GM18873 (cell line): ENCODE results near the gene SLC37A1.

Experiments
- ATAC-seq: cut with Tn5 transposase; IDR thresholded peaks from one replicate; pipeline ENCODE4 v1.9.1; 2021; ENCODE audit warnings: mild to moderate bottlenecking, moderate library complexity, moderate number of reproducible peaks; ENCODE audit not compliant: unreplicated experiment, low FRiP score

The SLC37A1 gene

DNA sequence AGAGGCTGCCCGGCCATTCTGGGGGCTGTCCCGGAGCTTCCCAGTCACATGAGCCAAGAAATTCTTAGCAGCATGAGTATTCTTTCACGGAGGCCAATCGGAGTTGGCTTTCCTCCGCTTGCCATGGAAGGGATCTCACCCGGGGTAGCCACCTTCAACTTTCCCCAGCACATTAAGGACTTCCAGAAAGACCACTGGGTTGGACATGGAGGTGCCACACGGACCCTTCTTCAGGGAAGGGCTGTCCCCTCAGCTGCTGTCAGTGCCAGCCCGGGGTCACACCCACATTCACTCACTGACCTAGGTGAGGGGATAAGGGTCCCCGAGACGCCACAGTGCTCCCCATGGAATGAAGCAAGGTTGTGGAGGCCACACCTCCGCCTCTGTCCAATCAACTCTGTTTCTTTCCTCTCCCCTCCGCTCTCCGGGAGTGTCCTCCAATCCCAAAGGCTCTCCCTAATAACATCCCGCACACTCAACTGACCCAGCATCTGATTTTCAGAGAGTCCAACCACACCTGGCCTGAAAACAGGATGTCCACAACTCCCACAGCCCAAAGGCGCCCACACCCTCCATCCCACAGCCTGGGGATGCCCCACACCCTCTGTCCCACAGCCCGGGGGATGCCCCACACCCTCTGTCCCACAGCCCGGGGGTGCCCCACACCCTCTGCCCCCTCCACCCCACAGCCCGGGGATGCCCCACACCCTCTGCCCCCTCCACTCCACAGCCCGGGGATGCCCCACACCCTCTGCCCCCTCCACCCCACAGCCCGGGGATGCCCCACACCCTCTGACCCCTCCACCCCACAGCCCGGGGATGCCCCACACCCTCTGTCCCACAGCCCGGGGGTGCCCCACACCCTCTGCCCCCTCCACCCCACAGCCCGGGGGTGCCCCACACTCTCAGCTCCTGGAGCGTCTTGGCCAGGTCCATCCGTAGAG, 37.0 kb upstream of the SLC37A1 start:
- no peak for ATAC-seq

- no peak for ATAC-seq
Observed at GRCh38 chr21:42478504-42478903, 35.1 kb upstream of the SLC37A1 start.

GRCh38 chr21:42479582-42479981, 34.1 kb upstream of the SLC37A1 start:
- ATAC-seq = no peak

- ATAC-seq = no peak
Observed at GRCh38 chr21:42480736-42481135, 32.9 kb upstream of the SLC37A1 start.

DNA sequence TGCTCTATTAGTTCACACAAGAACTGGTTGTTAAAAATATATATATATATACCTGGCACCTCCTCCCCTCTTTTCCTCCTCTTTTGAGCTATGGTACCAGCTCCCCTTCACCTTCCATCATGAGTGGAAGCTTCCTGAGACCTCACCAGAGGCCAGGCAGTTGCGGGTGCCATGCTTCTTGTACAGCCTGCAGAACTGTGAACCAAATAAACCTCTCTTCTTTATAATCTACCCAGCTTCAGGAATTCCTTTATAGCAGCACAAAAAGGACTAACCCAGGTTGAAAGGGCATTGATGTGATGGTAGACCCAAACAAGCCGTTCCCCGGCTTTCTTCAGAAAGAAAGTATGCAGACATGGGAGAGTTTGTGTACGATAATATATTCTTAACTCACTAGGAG, 32.5 kb upstream of the SLC37A1 start:
- ATAC-seq = no peak

DNA sequence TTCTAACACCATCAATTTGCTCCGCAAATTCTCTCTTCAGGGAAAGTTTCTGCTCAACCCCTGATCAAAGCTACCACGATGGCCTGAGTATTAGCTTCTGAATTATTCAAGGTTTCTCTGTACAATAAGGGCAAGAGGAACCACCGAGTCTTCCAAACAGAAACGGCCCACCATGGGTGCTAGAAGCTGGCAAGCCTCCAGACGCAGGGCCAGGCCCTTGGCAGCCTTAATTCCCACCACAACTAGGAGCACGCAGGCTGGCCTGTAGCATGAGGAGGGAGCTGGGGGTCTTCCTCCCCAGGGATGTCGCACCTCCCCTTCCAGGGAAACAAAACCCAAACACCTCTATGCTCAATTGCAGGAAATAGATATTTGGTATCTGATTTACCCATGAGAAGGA, 28.7 kb upstream of the SLC37A1 start:
- ATAC-seq = no peak

GRCh38 chr21:42486072-42486471, 27.6 kb upstream of the SLC37A1 start:
- ATAC-seq = no peak

GRCh38 chr21:42486531-42486930, 27.1 kb upstream of the SLC37A1 start:
- ATAC-seq = no peak

- ATAC-seq = no peak
Observed at GRCh38 chr21:42489006-42489563, 24.6 kb upstream of the SLC37A1 start.

- ATAC-seq = no peak
Observed at GRCh38 chr21:42489991-42490390, 23.7 kb upstream of the SLC37A1 start.

- ATAC-seq = no peak
Observed at GRCh38 chr21:42490720-42491119, 22.9 kb upstream of the SLC37A1 start.

- ATAC-seq = no peak
Observed at GRCh38 chr21:42491328-42491727, 22.3 kb upstream of the SLC37A1 start.

DNA sequence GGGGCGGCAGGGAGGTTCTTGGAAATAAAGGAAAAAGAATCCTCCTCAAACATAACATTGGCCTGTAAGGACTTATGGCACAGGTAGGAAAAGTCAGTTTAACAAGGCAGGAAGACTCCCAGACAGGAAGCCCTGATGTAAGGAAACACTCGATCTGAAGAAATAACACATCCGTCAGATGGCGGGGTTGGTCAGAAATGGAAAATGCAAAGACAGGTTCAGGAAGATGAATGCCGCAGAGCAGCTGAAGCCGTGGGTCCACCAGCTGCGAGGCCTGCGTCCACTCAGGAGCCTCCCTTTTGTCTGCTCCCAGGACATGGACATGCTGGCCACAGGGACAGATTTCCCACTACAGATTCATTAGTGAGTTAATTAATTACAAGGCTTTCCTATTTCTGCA, 21.5 kb upstream of the SLC37A1 start:
- no peak for ATAC-seq

DNA sequence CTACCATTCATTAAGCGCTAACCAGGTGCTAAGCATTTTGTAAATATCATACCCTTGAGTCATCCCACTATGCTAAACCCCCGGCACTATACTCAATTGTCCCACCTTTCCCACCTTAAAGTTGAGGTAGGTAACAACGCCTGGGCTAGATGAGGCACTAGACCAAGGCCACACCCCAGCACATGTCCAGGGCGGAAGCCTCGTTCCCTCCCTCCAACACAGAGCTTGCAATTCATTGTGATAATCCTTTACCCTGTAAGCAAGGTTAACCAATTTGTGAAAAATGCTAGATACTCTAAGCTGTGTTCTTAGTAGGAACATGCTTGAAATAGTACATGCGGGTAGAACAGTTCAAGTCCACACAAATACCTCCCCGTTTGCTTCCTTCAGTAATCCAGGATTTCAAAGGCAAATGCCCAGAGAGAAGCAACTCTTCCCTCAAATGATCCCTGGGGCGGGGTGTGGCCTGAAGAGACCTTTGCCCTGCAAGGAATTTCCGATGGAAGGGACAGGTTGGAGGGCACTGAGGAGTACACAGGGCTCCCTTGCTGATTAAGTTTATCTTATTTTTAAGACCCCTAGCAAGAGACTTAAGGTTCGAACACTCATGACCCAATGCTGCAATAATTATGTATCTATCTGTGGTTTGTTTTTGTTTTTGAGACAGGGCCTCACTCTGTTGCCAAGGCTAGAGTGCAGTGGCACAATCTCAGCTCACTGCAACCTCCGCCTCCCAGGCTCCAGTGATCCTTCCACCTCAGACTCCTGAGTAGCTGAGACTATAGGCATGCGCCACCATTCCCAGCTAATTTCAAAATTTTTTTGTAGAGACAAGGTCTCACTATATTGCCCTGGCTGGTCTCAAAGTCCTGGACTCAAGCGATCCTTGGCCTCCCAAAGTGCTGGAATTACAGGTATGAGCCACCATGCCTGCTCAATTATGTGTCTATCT, 20.3 kb upstream of the SLC37A1 start:
- ATAC-seq = no peak

- no peak for ATAC-seq
Observed at GRCh38 chr21:42495027-42495426, 18.6 kb upstream of the SLC37A1 start.

GRCh38 chr21:42495765-42496119, 17.9 kb upstream of the SLC37A1 start:
- peak; percentile 8 for ATAC-seq

DNA sequence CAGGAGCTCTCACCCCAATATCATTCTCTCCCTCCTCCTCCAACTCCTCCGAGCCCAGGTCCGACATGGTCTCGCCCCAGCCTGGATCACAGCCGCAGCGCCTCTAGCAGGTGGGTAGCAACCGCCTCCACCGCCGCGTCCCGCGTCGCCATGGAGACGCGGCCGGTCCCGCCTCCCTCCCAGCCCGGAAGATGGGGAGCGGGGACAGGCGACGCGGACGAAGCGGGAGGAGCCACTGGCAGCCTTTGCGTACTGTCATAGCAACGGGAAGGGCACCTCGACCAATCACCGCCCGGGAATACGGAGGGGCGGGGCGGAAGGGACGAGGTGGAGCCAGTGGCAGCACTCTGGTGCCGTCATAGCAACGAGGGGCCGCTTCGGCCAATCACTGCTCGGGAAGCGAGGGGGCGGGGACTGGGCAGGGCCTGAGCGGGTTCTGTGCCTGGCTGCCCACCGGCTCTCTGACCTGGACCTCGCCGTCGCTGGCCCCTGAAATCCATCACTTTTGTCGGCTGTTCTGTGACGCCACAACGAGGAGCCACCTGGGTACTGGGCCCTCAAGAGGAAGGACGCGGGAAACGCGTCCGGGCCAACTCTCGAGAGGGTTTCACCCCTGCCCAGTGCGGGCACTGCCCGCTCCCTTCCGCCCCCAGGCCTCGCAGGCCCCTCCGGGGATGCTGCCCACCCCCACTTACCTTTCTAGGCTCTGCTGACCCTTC, 17.4 kb upstream of the SLC37A1 start, which contains the start of gene RSPH1:
Gene RSPH1, minus strand, starts transcription at position 105 of the 719 bp plus-strand sequence. Its CDS starts 38 bp downstream, at position 67.
- ATAC-seq = peak; percentile 96

GRCh38 chr21:42496839-42497202, 16.8 kb upstream of the SLC37A1 start:
- no peak for ATAC-seq

- no peak for ATAC-seq
Observed at GRCh38 chr21:42498012-42498411, 15.6 kb upstream of the SLC37A1 start.

DNA sequence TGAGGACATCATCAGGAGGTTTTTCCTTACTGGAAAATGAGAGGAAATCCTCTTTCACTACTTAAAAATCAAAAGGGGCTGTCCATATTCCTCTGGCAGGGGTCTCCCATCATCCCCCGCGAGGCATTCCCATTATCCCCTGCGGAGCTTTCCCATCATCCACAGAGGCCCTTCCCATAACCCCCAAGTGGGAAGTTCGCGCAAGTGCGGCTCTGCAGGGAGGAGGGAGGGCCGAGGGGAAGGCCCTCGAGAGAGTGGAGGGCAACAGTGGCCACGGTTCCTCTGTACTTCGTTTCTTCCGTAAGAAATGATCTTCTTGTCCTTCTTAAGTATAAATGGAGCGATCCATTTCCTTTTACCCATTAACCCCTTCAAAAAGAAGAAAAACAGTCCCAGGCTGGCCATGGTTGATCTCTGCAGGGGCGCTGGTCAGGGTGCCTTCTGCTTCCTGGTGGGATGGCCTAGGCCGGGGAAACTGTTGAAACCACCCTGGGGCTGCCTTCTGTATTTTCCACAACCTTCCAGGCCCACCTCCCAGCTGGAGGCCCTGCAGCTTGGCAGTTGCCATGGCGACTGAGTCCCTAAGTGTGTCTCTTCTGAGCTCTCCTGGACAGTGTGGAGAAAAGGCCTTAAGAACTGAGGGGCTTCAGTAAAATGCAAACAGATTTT, 14.1 kb upstream of the SLC37A1 start:
- ATAC-seq = no peak
